HCT116 (cell line): Measurements from ENCODE around the gene RFX2. TPM values are rescaled to one million over a fixed set of nuclear protein-coding genes. Genes with fewer than 3 reads are reported as not detected.

Source experiments
- ATAC-seq: fragments of 200-7000 bp; cut with Tn5 transposase; 2 replicates; pipeline ENCODE4 v1.9.1; 2020; ENCODE audit warnings: mild to moderate bottlenecking, moderate library complexity
- BruUV-seq: library from RNA; stranded (reverse); fragments of 400-500 nt; replicated peaks from 2 replicates; lab custom pipeline; 2021; lab: Mats Ljungman, UMichigan
- CTCF ChIA-PET: fragments of 300-600 bp; sonication (Branson Sonifier 250); formaldehyde crosslinking; loops from one replicate; lab custom pipeline; 2021; ENCODE audit warnings: antibody characterized with exemption; lab: Charles Lee
- POLR2A ChIA-PET: fragments of 300-600, 350-600 bp; sonication (Branson Sonifier 250); formaldehyde crosslinking; loops from one replicate; lab custom pipeline; 2021; ENCODE audit warnings: antibody characterized with exemption; lab: Charles Lee
- RAD21 ChIA-PET, 2 experiments: fragments of 300-600 bp; sonication (Branson Sonifier 250); formaldehyde crosslinking; loops; one replicate each; lab custom pipeline; 2023; ENCODE audit warnings: low total read pairs in 2 of 2; ENCODE audit not compliant: uncharacterized antibody in 2 of 2, unreplicated experiment in 2 of 2, low non-redundant PET in 1 of 2; lab: Charles Lee
- DNase-seq: peaks from one replicate; pipeline ENCODE4 v3.0.0-alpha.2; 2010; ENCODE audit warnings: low read depth, low spot score
- H2AFZ ChIP-seq: fragments of 200-600 bp; shearing (Covaris generic), sonication (generic); 2 replicates; pipeline ENCODE4 v1.6.1; 2017; ENCODE audit warnings: low read depth, mixed run types, mixed read lengths, antibody characterized with exemption, low read length; ENCODE audit not compliant: poor library complexity, severe bottlenecking
- H3K27ac ChIP-seq: 2 replicates; pipeline ENCODE4 v1.5.1; 2012; ENCODE audit warnings: low read depth, low read length
- H3K27me3 ChIP-seq: fragments of 200-600 bp; sonication (generic); 2 replicates; pipeline ENCODE4 v1.6.1; 2016; ENCODE audit warnings: mixed run types, low read length, mixed read lengths; ENCODE audit not compliant: insufficient read depth
- H3K36me3 ChIP-seq, 2 experiments: fragments of 200-500 bp in 1 of 2; fragments of 200-600 bp in 1 of 2; sonication (Bioruptor generic) in 1 of 2; sonication (generic) in 1 of 2; 2 replicates each; pipeline versions ENCODE4 v1.5.1 to v1.6.1; 2014 to 2016; ENCODE audit warnings: low read length in 2 of 2, inconsistent platforms in 1 of 2, mixed read lengths in 1 of 2, mixed run types in 1 of 2; ENCODE audit not compliant: insufficient read depth in 2 of 2, control insufficient read depth in 1 of 2
- H3K4me1 ChIP-seq, 2 experiments: fragments of 200-600 bp in 1 of 2; sonication (generic) in 1 of 2; 2 replicates each; pipeline versions ENCODE4 v1.5.1 to v1.6.1; 2012 to 2017; ENCODE audit warnings: low read length in 2 of 2, inconsistent platforms in 1 of 2, mild to moderate bottlenecking in 1 of 2, mixed read lengths in 1 of 2, mixed run types in 1 of 2, moderate library complexity in 1 of 2; ENCODE audit not compliant: insufficient read depth in 2 of 2, control insufficient read depth in 1 of 2
- H3K4me2 ChIP-seq: fragments of 200-600 bp; sonication (generic); 2 replicates; pipeline ENCODE4 v1.6.1; 2017; ENCODE audit warnings: mixed run types, low read length, mixed read lengths
- H3K4me3 ChIP-seq, 2 experiments: fragments of 200-600 bp in 1 of 2; sonication (generic) in 1 of 2; replicated peaks in 1 of 2; 2 replicates each; pipeline ENCODE4 v1.5.1; 2011 to 2016; ENCODE audit warnings: low read length in 2 of 2, control low read depth in 1 of 2, low read depth in 1 of 2, mild to moderate bottlenecking in 1 of 2, mixed read lengths in 1 of 2, mixed run types in 1 of 2
- H3K79me2 ChIP-seq: fragments of 200-600 bp; sonication (generic); 2 replicates; pipeline ENCODE4 v1.6.1; 2017; ENCODE audit warnings: mild to moderate bottlenecking, mixed run types, low read length, moderate library complexity, mixed read lengths; ENCODE audit not compliant: insufficient read depth
- H3K9ac ChIP-seq: fragments of 200-600 bp; sonication (generic); 2 replicates; pipeline ENCODE4 v1.6.1; 2016; ENCODE audit warnings: low read length, mixed read lengths
- H3K9me2 ChIP-seq: fragments of 200-600 bp; sonication (generic), shearing (Covaris generic); 2 replicates; pipeline ENCODE4 v1.6.1; 2017; ENCODE audit warnings: mixed run types, mild to moderate bottlenecking, moderate library complexity; ENCODE audit not compliant: insufficient read depth
- H3K9me3 ChIP-seq, 2 experiments: fragments of 200-500 bp in 1 of 2; fragments of 200-600 bp in 1 of 2; sonication (Bioruptor generic) in 1 of 2; sonication (generic) in 1 of 2; 2 replicates each; pipeline ENCODE4 v1.6.1; 2014 to 2017; ENCODE audit warnings: low read length in 2 of 2, mixed read lengths in 2 of 2, inconsistent platforms in 1 of 2, low read depth in 1 of 2, mild to moderate bottlenecking in 1 of 2, mixed run types in 1 of 2, moderate library complexity in 1 of 2; ENCODE audit not compliant: control insufficient read depth in 1 of 2, insufficient read depth in 1 of 2
- H4K20me1 ChIP-seq: fragments of 200-600 bp; sonication (generic), shearing (Covaris generic); 2 replicates; pipeline ENCODE4 v1.6.1; 2017; ENCODE audit warnings: mixed run types, mild to moderate bottlenecking, moderate library complexity; ENCODE audit not compliant: insufficient read depth
- CBX3 ChIP-seq: IDR thresholded peaks from 2 replicates; pipeline ENCODE4 v1.6.1; 2012; ENCODE audit warnings: low read depth
- EGR1 ChIP-seq: IDR thresholded peaks from 2 replicates; pipeline ENCODE4 v1.6.1; 2012; ENCODE audit warnings: low read depth
- FOSL1 ChIP-seq: IDR thresholded peaks from 2 replicates; pipeline ENCODE4 v1.6.1; 2012; ENCODE audit warnings: low read depth
- JUND ChIP-seq: IDR thresholded peaks from 2 replicates; pipeline ENCODE4 v1.6.1; 2012
- POLR2A ChIP-seq: IDR thresholded peaks from 2 replicates; pipeline ENCODE4 v1.7.0; 2011; ENCODE audit warnings: borderline replicate concordance; ENCODE audit not compliant: insufficient read depth, insufficient read length; ENCODE audit errors: extremely low read depth
- POLR2AphosphoS5 ChIP-seq: IDR thresholded peaks from 2 replicates; pipeline ENCODE4 v1.6.1; 2011; ENCODE audit warnings: mild to moderate bottlenecking, low read depth, low read length, moderate library complexity
- SIN3A ChIP-seq: IDR thresholded peaks from 2 replicates; pipeline ENCODE4 v1.6.1; 2012; ENCODE audit warnings: low read depth
- SP1 ChIP-seq: IDR thresholded peaks from 2 replicates; pipeline ENCODE4 v1.6.1; 2012; ENCODE audit warnings: low read depth
- TCF7L2 ChIP-seq: IDR thresholded peaks from 2 replicates; pipeline ENCODE4 v1.7.0; 2011; ENCODE audit warnings: borderline replicate concordance, inconsistent platforms; ENCODE audit not compliant: insufficient read depth, insufficient read length; ENCODE audit errors: extremely low read depth
- ZNF274 ChIP-seq: fragments of 200-500 bp; sonication (Bioruptor generic); IDR thresholded peaks from 2 replicates; pipeline ENCODE4 v1.6.1; 2014; ENCODE audit warnings: mild to moderate bottlenecking, low read depth, low read length, inconsistent platforms
- intact Hi-C: fragments of 100-400 bp; cut with micrococcal nuclease; formaldehyde crosslinking; loops from 2 replicates; pipeline ENCODE4 v1.10.0; 2022
- total RNA-seq: library from RNA; stranded (reverse); gene quantifications from one replicate; pipeline ENCODE4 v1.2.1, GENCODE V29; 2021; ENCODE audit not compliant: unreplicated experiment
- TF ChIP-seq, protein P1 (sequence below), 3 experiments: fragments of 200-600 bp in 1 of 3; sonication (generic) in 1 of 3; IDR thresholded peaks in 2 of 3; conservative IDR thresholded peaks in 1 of 3; 2 replicates each; pipeline ENCODE4 v1.5.1; 2012 to 2017; ENCODE audit warnings: low read depth in 2 of 3, low read length in 2 of 3, antibody characterized with exemption in 1 of 3, borderline replicate concordance in 1 of 3, control low read depth in 1 of 3, mild to moderate bottlenecking in 1 of 3, mixed read lengths in 1 of 3, mixed run types in 1 of 3, moderate library complexity in 1 of 3; ENCODE audit not compliant: insufficient read depth in 1 of 3
- TF ChIP-seq, protein P2 (sequence below): IDR thresholded peaks from 2 replicates; pipeline ENCODE4 v1.6.1; 2012

RFX2 gene
- total RNA-seq, 1 experiment from 2014 or later = 13.7 TPM

DNA sequence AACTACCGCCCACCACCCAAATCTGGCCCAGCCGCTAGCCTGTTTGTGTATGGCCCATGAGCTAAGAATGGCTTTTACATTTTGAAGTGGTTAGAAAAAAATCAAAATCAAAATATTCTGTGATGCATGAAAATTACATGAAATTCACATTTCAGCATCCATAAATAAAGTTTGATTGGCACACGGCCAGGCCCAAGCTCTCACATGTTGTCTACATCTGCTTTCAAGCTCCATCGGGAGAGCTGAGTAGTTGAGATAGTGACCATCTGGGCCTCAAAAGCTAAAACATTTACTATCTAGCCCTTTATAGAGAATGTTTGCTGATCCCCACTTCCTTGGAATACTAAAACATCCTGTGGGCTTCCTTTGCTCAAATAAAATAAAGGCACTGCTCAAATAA is 14.5 kb downstream of the RFX2 start:
- ATAC-seq = no peak
- Histone ChIP-seq H2AFZ (no peak overlapping the region), H3K9me3 (no peaks in the 10 kb centered on the region), H3K36me3 (no peaks in the 10 kb centered on the region), H3K79me2 (peaks cover 9% of the 10 kb centered on the region; the same call in 1 of the 2 replicates), H3K9me2 (no peaks in the 10 kb centered on the region), H3K4me2 (no peak overlapping the region), H3K27me3 (no peaks in the 10 kb centered on the region), H4K20me1 (no peaks in the 10 kb centered on the region), H3K27ac (no peak overlapping the region), H3K4me1 (peaks cover 15 to 21% of the 10 kb centered on the region in 2 experiments), H3K9ac (no peak overlapping the region), H3K4me3 (no peak overlapping the region)
- ChIA-PET RAD21 (no interaction called here), POLR2A (no interaction called here), CTCF (no interaction called here)
- BruUV-seq = no TSS peak
- intact Hi-C loops = no loop called here
- no peak for DNase-seq
- no peak for TF ChIP-seq SIN3A
- TF ChIP-seq, protein P1, sequence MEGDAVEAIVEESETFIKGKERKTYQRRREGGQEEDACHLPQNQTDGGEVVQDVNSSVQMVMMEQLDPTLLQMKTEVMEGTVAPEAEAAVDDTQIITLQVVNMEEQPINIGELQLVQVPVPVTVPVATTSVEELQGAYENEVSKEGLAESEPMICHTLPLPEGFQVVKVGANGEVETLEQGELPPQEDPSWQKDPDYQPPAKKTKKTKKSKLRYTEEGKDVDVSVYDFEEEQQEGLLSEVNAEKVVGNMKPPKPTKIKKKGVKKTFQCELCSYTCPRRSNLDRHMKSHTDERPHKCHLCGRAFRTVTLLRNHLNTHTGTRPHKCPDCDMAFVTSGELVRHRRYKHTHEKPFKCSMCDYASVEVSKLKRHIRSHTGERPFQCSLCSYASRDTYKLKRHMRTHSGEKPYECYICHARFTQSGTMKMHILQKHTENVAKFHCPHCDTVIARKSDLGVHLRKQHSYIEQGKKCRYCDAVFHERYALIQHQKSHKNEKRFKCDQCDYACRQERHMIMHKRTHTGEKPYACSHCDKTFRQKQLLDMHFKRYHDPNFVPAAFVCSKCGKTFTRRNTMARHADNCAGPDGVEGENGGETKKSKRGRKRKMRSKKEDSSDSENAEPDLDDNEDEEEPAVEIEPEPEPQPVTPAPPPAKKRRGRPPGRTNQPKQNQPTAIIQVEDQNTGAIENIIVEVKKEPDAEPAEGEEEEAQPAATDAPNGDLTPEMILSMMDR (IDR thresholded peaks at IDR 0.05 in 2 of 3, conservative IDR thresholded peaks at IDR 0.05 in 1 of 3; ENCODE audit: borderline replicate concordance in 1 of 3, insufficient read depth in 1 of 3, low read depth in 2 of 3, low read length in 2 of 3) = no peak
- TF ChIP-seq JUND = no peak
- TF ChIP-seq TCF7L2 = no peak
- TF ChIP-seq FOSL1 = no peak
- TF ChIP-seq POLR2A = no peak
- TF ChIP-seq CBX3 = no peak
- no peak for TF ChIP-seq POLR2AphosphoS5
- TF ChIP-seq EGR1 = no peak
- TF ChIP-seq, protein P2, sequence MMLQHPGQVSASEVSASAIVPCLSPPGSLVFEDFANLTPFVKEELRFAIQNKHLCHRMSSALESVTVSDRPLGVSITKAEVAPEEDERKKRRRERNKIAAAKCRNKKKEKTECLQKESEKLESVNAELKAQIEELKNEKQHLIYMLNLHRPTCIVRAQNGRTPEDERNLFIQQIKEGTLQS = no peak
- TF ChIP-seq SP1 = no peak
- no peak for TF ChIP-seq ZNF274
